ENCODE results near the gene SMTN.
"Not testable (repeated sequence)": the region's sequence is repeated elsewhere in the genome, so short reads cannot be mapped to it uniquely, and the experiment has no call there.

The SMTN gene

DNA sequence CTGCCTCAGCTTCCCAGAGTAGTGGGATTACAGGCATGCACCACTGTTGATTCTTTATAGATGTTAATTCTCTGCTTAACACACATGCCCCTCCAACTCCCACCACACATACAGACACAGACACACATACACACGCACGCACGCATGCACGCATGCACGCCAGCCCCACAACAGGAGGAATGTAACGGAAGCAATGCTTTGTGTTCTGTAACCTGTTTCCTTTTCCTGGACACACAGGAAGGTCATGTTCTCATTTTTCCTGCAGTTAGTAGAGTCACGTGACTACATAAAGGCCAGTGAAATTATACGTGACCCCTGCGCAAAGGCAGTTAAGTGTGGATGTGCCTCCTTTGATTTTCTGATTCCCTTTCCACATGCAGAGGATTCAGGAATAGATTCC is 8.0 kb upstream of the SMTN start:
- not testable (repeated sequence) for DNase-seq (ENCODE audit: low read depth)

DNA sequence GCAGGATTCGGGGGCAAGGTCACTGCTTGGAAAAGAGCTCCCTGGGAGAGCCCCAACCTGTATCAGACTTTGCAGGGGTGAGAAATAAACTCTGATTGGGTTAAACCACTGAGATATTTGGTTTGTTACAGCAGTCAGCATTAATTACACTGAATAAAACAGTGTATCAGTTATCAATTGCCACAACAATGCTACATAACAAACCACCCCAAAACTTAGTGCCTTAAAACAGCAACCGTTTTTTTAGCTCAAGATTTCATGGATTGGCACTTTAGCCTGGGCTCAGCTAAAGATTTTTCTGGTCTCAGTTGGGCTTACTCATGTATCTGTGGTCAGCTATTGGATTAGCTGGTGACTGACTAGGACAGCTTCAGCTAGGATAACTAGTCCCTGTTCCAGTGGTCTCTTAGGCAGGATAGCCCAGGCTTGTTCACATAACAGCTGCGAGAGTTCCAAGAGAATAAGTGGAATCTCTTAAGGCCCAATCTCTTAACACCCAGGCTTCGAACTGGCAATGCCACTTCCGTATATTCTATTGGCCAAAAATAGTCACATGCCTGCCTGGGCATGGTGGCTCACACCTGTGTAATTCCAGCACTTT is 7.5 kb upstream of the SMTN start:
- not testable (repeated sequence) for DNase-seq (ENCODE audit: low read depth)

DNA sequence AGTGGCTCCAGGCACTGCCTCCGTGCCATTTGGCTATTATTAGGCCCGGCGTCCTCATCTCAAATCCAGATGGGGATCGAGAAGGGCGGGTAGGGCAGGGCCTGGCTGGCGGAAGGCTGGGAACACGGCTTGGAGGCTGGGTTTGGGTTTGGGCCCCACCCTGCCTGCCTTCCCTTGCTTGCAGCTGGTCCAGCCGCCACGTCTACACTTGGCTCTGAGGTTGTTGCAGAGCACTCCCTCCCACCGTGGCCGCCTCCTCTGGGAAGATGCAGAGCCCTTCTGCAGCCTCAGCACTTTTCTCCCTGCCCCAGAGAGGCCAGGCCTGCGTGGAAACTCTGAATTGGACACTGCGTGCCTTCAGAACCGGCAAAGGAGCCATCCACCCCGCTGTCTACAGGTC is 5.2 kb upstream of the SMTN start:
- no peak for DNase-seq (ENCODE audit: low read depth)

DNA sequence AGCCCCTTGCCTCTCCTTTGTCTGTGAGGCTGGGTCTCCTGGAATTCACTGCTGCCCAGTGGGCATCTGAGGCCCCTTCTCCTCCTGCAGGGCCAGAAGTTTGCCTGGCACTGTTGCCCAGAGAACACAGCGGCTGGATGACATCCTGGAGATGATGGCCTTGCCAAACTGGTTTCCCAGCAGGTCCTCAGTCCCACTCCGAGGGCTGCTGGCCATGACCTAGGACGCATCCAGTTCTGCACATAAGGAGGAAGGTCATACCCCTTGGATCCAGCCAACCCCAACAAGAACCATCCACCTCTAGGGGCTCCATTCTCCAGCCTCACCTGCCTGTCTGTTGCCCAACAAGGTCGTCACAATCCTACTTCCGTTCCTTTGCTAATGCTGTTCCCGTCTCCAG is 3.4 kb upstream of the SMTN start:
- DNase-seq (ENCODE audit: low read depth), result no peak

DNA sequence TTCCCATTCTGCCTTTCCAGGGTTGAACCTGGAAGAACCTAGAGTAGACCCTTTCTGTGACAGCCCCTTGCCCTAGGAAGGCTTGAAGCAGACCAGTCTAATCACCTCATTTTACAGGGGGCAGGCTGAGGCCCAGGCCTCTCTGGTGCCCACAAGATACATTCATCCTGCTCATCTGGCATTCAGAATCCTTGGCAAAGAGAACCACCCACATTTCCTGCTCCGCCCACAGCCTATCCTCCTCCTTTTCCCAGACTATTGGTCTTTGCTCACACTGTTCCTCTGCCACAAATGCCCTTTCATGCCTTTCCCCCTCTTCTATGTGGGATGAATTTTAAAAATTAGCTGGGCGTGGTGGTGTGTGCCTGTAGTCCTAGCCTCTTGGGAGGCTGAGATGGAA is 2.7 kb upstream of the SMTN start:
- DNase-seq (ENCODE audit: low read depth), result not testable (repeated sequence)

DNA sequence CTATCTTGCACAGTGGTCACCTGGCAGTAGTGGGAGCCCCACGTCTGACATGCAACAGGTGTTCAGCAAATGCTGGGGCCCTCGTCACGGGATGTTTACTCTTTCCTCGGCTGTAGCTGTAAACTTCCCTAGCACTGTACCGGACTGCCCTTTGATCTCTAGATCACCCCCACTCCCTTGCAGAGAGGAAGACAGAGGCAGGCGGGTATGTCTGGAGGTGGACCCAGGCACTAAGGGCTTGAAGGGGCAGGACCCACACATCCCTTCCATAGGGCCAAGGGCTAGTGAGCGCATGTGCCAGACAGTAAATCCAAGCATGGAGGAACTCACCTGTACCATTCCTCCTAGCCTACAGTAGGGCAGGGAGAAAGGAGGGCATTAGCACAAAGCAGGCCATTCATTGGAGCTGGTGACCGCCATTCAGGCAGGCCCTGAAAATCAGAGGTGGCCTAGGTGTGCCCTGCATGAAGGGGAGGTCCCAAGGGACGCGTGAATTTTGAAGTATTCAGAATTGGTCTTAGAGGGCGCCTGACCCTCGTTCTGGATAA is 1.9 kb upstream of the SMTN start:
- no peak for DNase-seq (ENCODE audit: low read depth)

DNA sequence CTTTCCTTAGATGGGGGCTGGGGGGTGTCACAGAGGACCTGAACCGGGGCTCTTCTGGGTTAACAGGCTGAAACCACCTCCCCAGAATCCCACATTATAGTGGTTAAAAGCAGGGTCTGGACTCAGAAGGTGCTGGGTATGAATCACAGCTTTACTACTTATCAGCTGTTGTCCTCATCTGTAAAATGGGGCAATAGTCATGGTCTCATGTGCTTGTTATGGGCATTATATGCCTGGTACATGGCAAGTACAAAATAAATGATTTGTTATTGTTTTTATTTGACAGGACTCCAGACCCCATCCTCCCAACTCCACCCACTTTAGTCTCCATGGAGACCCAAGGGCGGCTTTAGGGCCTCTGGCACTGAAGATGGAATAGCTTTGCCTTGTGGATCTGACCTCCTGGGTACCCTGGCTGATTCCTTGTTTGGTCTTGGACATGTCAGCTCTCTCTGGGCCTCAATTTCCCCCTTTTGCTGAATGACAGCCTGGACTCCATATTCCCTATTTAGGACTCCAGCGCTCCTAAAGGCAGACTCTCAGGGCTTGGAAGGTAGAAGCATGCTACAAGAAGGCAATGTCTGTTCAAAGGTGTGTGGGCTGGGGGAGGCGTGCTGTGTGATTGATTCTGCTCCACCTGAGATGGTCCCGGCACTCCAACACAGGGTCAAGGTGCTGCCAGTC is 812 bp upstream of the SMTN start:
- no peak for DNase-seq (ENCODE audit: low read depth)

DNA sequence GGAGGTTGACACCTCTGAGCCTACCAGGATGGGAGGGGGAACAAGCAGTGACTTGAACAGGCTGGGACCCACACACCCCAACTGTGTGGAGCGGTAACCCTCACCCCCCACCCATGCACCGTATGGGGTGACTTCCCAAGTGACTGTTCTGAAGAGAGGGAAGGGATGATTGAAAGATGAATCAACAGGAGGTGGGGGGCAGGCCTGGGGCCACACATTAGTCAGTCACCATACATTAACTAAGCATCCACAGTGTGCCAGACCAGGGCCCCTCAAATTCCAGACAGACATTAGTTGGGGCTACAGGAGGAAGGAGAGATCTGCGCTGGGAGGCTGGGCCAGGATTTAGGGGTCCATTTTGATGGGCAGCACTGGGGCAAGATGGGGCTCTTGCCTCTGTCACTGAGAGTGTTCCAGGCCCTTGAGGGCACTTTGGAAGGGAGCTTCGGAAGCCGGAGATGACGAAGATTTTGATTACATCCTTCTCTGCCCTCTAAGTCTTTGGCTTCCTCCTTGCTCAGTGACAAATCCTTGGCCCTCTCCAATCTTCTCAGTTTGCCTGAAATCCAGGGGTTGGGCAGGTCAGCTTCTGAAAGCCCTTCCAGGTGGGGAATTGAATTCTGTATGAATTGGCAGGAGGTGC is 966 bp downstream of the SMTN start:
- DNase-seq (ENCODE audit: low read depth), result no peak

DNA sequence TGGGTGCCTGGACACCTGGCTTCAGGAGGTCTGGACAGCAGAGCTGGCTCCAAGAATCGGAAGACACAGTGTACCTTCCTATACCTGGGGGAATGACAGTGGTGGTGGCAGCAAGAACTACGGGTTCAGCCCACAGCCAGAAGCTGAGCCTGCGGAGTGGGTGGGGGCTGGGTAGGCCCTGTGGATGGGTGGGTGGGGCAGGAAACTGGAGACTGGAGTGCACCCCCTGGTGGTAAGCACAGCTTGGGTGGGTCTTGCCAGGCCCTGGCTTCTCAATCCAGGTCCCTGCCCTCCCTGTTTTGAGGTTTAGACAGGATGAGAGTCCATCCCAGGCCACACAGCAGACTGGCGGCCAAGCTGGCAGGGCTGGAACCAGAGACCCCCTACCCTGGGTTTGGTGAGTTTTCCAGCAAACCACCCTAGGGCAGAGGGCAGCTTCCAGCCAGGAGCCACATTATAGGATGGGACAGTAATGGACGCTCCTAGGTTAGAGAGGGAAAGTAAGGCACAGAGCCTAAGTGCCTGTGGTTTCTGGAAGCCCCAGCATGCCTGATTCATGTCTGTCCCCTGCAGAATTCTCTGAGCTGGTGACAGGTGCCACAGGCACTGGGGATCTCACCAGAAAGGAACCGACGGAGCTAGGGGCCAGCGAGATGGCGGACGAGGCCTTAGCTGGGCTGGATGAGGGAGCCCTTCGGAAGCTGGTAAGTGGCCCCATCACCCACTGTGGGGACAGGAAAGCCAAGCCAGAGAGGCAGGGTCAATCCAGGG is 1.7 kb downstream of the SMTN start:
- DNase-seq (ENCODE audit: low read depth), result peak; percentile 34

DNA sequence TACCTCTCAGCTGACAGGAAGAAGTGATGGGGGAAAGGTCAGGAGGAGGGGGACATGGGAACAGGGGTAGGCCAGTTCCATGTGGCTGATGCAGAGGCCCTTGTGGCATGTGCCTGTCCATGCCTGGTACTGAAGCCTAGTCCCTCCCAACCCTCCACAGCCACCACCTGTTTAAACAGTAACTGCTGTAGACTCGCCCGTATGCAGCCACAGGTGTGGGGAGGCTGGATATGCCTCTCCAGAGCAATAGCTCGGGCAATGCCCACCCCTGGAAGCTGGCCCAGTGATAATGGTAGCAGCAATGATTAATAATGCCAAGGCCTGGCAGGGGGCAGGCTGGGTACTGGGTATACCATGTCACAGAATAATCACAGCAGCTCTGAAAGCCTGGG is 2.3 kb downstream of the SMTN start:
- no peak for DNase-seq (ENCODE audit: low read depth)

DNA sequence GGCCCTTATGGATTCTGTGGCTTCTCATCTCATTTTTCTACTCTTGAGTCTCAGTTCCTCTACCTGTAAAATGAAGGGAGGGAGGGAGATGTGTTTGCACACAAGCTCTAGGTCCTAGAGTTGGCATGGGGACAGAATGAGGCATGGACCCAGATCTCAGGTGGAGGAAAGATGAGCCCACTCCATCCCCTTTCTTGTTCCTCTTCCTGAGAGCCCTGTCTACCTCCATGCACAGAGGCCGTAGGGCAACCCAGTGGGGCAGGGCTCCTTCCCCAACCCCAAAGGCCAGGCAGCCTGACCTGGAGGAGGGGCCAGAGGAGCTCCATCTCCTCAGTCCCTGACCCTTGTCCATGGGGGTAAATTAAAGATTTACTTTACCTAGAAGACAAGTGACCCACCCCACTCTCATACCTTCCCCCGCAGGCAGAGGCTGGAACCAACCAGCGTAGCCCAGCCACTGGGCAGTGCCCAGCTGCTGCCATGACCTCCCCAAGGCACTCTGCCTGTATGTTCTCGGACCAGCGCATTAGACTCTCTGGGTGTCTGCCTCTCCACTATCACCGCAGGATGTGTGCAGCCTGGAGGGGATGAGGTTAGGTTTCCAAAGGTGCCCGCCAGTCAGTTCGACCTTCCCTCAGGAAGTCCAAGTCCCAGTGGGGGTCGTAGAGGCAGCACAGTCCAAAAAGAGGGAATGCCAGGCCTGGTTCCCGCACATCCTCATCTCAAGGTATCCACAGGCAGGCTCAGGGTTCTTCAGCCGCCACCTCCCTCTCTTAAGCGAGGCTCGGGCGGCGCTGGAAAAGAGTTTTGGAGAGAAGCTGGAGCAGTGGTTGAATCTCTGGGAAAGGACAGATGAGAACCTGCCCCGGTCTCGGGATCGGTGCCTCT is 3.0 kb downstream of the SMTN start:
- no peak for DNase-seq (ENCODE audit: low read depth)

DNA sequence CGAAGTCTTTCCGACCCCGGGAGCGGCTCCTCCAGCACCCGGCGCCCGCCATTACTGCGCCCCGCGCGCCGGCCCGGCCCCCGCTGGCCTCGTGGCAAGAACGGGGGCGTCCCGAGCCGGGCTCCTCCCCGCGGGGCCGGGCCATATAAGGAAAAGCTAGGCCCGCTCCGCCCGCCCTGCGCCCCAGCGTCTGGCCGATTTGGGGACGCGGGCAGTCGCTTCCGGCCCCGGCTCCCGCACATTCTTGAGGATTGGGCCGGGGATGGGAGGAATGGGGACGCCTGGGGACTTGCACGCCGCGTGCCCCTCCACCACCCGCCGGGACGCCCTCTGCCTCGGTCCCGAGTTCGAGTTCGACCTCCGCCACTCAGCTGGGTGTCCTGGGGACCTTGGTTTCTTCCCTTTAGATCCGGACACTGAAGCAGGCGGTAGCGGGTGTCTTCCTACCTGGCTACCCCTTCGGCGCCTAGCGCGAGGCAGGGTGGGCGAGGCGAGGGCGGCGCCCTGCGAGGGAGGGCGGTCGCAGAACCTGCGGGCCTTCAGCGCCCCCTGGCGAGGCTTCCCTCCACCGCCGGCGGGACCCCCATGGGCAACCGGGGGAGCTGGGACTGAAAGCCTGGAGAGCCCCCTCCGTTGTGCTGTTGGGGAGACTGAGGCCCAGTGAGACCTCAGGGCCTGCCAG is 3.8 kb downstream of the SMTN start:
- DNase-seq (ENCODE audit: low read depth), result peak; percentile 78

DNA sequence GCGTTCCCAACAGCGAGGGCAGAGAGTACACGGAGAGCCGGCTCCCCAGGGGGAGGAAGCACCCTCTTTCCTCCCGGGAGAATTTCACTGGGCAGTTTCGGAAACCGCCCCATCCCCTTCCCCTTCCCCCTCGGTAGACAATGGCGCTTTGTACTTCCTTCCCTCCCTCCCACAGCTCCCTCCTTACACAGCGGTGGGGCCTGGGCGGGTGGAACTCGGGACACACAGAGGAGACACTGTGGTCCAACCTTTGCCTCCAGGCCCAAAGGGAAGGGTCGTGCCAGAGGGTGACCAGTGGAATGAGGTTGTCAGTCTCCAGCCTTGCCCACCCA is 4.3 kb downstream of the SMTN start:
- DNase-seq (ENCODE audit: low read depth), result no peak

DNA sequence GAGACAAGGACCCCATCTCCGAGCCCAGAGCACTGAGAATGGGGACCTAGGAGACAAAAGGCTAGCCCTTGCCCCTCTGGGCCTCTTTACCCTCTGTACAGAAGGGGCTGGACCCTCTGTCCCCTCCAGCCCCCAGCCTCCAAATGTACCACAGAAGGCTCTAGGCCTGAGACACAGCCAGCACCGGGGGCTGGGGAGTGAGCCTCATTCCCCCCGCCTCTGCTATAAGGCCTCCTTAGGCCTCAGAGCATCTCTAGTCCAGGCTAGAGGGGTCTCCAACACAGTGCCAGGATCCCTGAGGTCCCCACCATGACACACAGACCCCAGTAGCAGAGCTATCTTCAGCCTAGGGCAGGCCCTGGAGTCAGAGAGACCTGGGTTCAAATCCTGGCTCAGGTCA is 4.8 kb downstream of the SMTN start:
- no peak for DNase-seq (ENCODE audit: low read depth)

DNA sequence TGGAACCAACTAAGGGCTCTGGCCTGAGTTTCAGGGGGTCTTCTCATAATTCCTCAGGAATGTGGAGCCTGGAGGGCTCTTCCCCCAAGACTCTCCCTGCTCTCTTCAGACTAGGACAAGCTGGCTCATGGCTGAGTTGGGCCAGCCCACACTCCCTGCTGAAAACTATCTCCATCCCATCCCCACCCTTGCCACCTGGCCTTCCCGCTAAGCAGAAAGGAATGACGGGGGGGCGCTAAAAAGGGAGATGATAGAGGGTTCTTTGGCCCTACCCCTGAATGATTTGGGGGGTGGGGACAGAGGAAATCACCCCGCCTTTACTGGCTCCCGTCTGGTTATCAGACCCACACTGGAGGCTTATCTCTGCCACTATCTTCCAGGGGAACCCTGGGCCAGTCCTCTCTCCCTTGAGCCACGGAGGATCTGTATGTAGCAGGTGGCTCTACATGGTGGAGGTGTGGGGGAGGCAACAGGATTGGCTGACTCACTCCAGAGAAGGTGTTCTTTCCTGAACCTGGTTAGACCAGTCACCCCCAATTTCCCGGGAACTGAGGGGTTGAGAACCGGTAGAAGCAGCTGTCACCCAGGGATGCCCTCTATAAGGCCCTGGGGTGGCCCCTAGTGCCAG is 5.7 kb downstream of the SMTN start:
- no peak for DNase-seq (ENCODE audit: low read depth)

DNA sequence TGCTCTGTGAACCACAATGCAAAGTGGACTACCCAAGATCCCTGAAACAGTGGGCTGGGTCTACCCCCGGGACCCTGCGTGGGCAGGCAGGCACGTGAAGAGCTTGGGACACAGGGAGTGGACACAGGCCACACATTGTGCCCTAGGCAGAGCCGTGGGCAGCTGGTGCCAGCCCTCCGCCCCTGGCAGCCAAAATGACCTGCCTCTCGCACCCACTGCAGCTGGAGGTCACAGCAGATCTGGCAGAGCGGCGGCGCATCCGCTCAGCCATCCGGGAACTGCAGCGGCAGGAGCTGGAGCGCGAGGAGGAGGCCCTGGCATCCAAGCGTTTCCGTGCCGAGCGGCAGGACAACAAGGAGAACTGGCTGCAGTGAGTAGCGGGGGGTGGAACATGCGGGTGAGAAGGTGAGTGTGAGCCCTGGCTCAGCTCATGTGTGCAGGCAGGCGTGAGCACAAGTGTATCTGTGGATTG is 6.7 kb downstream of the SMTN start:
- DNase-seq (ENCODE audit: low read depth), result no peak

DNA sequence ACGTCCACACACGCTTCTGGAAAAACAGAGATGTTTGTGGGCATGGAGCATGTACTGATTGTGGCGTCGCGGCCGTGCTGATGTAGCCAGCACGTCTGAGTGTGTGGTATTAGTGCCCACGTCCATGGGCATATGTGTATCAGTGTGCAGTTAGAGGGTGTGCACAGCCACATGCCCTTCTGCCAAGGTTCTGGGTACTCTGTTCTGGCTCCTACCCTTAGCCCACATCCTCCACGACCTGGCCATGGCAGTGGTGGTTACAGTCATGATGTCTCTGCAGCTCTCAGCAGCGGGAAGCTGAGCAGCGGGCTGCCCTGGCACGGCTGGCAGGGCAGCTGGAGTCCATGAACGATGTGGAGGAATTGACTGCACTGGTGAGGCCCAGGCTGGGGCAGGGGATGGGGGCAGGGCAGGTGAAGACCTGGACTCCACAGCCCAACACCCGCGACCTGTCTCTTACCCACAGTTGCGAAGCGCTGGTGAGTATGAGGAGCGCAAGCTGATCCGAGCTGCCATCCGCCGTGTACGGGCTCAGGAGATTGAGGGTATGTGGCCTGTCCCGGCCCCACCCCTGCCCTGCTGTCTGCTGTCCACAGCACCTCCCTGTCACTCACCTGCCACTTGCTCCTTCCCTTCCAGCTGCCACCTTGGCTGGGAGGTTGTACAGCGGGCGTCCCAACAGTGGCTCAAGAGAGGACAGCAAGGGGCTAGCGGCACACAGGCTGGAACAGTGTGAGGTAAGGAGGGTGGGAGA is 7.3 kb downstream of the SMTN start:
- DNase-seq (ENCODE audit: low read depth), result no peak

DNA sequence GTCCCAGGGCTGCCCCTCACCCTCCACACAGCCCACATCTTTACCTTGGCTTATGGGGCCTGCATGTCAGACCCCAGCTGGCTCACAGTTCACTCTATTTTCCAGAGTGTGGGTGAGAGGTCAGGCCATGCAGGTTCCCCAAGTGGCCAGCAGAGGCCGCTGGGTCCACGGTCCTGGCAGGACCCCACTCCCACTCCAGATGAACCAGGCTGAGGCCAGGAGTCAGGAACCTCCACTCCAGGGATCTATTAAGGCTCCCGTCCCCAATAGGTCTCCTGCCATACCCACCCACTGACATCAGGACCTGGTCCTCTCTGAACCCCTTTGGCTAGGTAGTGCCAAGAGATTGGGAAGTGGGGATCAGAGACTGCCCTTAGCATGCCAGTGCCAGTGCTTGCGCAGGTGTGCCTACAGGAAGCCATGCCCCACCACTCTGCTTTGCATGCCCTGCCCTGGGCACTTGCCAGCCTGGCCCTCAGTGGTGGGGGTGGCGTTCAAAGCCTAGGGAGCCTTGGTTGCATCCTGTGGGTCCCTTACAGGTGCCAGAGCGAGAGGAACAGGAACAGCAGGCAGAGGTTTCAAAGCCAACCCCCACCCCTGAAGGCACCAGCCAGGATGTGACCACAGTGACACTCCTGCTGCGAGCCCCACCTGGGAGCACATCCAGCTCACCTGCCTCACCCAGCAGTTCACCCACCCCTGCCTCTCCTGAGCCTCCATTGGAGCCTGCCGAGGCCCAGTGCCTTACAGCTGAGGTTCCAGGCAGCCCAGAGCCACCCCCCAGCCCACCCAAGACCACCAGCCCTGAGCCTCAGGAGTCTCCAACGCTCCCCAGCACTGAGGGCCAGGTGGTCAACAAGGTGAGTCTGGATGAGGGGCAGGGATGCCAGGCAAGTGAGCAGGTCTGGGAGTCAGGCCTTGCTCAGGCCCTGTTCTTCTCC is 8.3 kb downstream of the SMTN start:
- no peak for DNase-seq (ENCODE audit: low read depth)
